MM.1S (cell line): ENCODE measurements around the gene UTP18.

ENCODE experiments used
- DNase-seq: peaks from one replicate; pipeline ENCODE4 v3.0.0-alpha.2; 2015
- H2AFZ ChIP-seq: fragments of 300-600 bp; sonication (generic); 2 replicates; pipeline ENCODE4 v1.6.0; 2016; ENCODE audit warnings: antibody characterized with exemption, low read length
- H3F3A ChIP-seq: fragments of 300-600 bp; sonication (generic); 2 replicates; pipeline ENCODE4 v1.6.1; 2016; ENCODE audit warnings: mild to moderate bottlenecking, antibody characterized with exemption, low read length, moderate library complexity, mixed read lengths; ENCODE audit not compliant: insufficient read depth
- H3K27ac ChIP-seq: fragments of 300-600 bp; sonication (generic); 2 replicates; pipeline ENCODE4 v1.5.1; 2016; ENCODE audit warnings: mild to moderate bottlenecking, low read length
- H3K27me3 ChIP-seq: fragments of 300-600 bp; sonication (generic); replicated peaks from 2 replicates; pipeline ENCODE4 v1.6.0; 2016; ENCODE audit warnings: low read length; ENCODE audit not compliant: insufficient read depth
- H3K36me3 ChIP-seq: fragments of 300-600 bp; sonication (generic); replicated peaks from 2 replicates; pipeline ENCODE4 v1.6.1; 2016; ENCODE audit warnings: mild to moderate bottlenecking, low read length, mixed read lengths; ENCODE audit not compliant: insufficient read depth
- H3K4me1 ChIP-seq: fragments of 300-600 bp; sonication (generic); 2 replicates; pipeline ENCODE4 v1.6.1; 2016; ENCODE audit warnings: low read length, mixed read lengths
- H3K4me2 ChIP-seq: fragments of 300-600 bp; sonication (generic); 2 replicates; pipeline ENCODE4 v1.6.0; 2016; ENCODE audit warnings: low read depth, low read length
- H3K4me3 ChIP-seq: fragments of 300-600 bp; sonication (generic); 2 replicates; pipeline ENCODE4 v1.5.1; 2016; ENCODE audit warnings: low read length, mixed read lengths
- H3K79me2 ChIP-seq: fragments of 300-600 bp; sonication (generic); 2 replicates; pipeline ENCODE4 v1.6.1; 2016; ENCODE audit warnings: mixed run types, low read length, mixed read lengths
- H3K9ac ChIP-seq: fragments of 300-600 bp; sonication (generic); 2 replicates; pipeline ENCODE4 v1.6.1; 2016; ENCODE audit warnings: low read length, mixed read lengths
- H3K9me2 ChIP-seq: fragments of 300-600 bp; sonication (generic); replicated peaks from 2 replicates; pipeline ENCODE4 v1.6.1; 2016; ENCODE audit warnings: mild to moderate bottlenecking, low read length, mixed read lengths; ENCODE audit not compliant: insufficient read depth
- H3K9me3 ChIP-seq: fragments of 300-600 bp; sonication (generic); replicated peaks from 2 replicates; pipeline ENCODE4 v1.6.1; 2016; ENCODE audit warnings: mild to moderate bottlenecking, low read length, mixed read lengths; ENCODE audit not compliant: insufficient read depth
- H4K20me1 ChIP-seq: fragments of 300-600 bp; sonication (generic); 2 replicates; pipeline ENCODE4 v1.6.1; 2016; ENCODE audit warnings: mild to moderate bottlenecking, low read length, moderate library complexity, mixed read lengths; ENCODE audit not compliant: insufficient read depth
- CTCF ChIP-seq: fragments of 300-600 bp; sonication (generic); IDR thresholded peaks from 2 replicates; pipeline ENCODE4 v1.5.1; 2016; ENCODE audit warnings: antibody characterized with exemption, low read length, mixed read lengths
- EZH2 ChIP-seq: fragments of 300-600 bp; sonication (generic); optimal IDR thresholded peaks from 2 replicates; pipeline ENCODE3; 2017; ENCODE audit warnings: low read depth, mild to moderate bottlenecking, antibody characterized with exemption, low read length, mixed read lengths
- EZH2phosphoT487 ChIP-seq: fragments of 300-600 bp; sonication (generic); IDR thresholded peaks from 2 replicates; pipeline ENCODE4 v1.6.1; 2018; ENCODE audit warnings: antibody characterized with exemption, low read length

UTP18 gene

DNA sequence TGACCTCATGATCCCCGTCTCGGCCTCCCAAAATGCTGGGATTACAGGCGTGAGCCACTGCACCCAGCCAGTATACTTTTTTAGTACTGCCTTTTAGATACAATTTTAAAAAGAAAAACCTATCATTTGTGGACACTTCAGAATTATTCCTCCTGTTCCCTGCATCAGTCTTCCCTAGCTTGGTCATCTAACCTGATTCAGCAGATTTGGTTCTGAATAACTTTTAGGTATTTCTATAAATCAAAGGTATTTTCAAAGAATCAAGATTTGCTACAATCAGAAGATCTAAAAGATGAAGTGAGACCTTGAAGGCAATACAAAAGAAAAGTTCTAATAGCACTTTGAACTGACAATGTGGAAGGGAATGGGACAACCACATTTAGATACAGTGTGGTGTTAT is 30.5 kb upstream of the UTP18 start:
- DNase-seq = no peak
- no peaks in the 10 kb centered on the region for H4K20me1 ChIP-seq
- H3K9me3 ChIP-seq = no peaks in the 10 kb centered on the region
- no peak overlapping the region for H2AFZ ChIP-seq
- peaks cover 61% of the 10 kb centered on the region for H3K79me2 ChIP-seq
- H3K4me2 ChIP-seq = no peak overlapping the region
- H3K36me3 ChIP-seq = no peaks in the 10 kb centered on the region
- no peak for TF ChIP-seq EZH2
- H3K9ac ChIP-seq = no peak overlapping the region
- no peaks in the 10 kb centered on the region for H3K27me3 ChIP-seq
- H3F3A ChIP-seq = no peaks in the 10 kb centered on the region; the same call in 1 of the 2 replicates
- peaks cover 3% of the 10 kb centered on the region for H3K4me1 ChIP-seq
- no peak overlapping the region for H3K27ac ChIP-seq
- H3K9me2 ChIP-seq = no peaks in the 10 kb centered on the region
- H3K4me3 ChIP-seq = no peak overlapping the region

DNA sequence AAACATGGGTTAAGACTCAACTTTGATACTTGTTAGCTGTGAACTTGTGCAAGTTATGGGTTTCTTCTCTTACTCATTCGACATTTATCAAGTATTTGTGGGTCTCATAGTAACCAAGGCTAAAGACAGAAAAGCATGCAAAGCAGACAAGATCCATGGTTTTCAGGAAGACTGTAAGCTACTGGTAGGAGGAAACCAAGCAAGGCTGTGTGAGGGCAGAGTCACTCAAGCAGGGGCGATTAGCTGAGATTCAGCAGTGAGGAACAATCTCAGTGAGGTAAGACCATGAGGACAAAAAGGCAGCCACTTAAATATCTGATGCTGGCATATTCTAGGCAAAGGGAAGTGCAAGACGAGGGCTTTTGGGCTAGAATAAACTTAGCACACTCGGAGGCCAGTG is 30.0 kb upstream of the UTP18 start:
- Histone ChIP-seq H4K20me1 (no peaks in the 10 kb centered on the region), H3K27me3 (no peaks in the 10 kb centered on the region), H3K9ac (no peak overlapping the region), H3K9me3 (no peaks in the 10 kb centered on the region), H3K4me2 (no peak overlapping the region), H3K79me2 (peaks cover 66% of the 10 kb centered on the region), H3K27ac (no peak overlapping the region), H2AFZ (no peak overlapping the region), H3K4me3 (no peak overlapping the region), H3K9me2 (no peaks in the 10 kb centered on the region), H3K36me3 (no peaks in the 10 kb centered on the region), H3K4me1 (no peaks in the 10 kb centered on the region), H3F3A (no peaks in the 10 kb centered on the region)
- DNase-seq = no peak
- TF ChIP-seq CTCF (no peak), EZH2 (no peak), EZH2phosphoT487 (no peak)

DNA sequence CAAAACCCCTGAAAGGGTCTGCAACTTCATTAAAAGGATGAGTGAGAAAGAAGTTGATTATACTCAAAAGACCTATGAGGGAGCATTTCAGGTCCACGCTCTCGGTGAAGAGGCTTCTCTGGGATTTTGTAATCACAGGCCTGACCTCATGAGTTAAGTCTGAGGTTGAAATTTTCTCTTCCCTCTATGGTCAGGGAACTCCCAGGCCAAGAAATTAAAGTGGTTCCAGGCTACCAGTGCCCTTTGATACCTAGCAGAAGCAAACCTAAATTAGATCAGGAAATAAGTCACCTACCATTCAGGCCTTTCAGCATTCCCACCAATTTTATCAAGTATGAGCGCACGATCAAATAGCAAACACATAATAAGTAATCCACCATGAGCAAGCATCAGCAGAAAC is 28.3 kb upstream of the UTP18 start:
- Histone ChIP-seq H3K27ac (no peak overlapping the region), H3K9me3 (no peaks in the 10 kb centered on the region), H3K9ac (no peak overlapping the region), H3F3A (no peaks in the 10 kb centered on the region), H3K4me1 (no peaks in the 10 kb centered on the region), H3K36me3 (no peaks in the 10 kb centered on the region), H3K9me2 (no peaks in the 10 kb centered on the region), H3K4me3 (no peak overlapping the region), H4K20me1 (no peaks in the 10 kb centered on the region), H3K79me2 (peaks cover 73% of the 10 kb centered on the region), H3K4me2 (no peak overlapping the region), H3K27me3 (no peaks in the 10 kb centered on the region), H2AFZ (no peak overlapping the region)
- TF ChIP-seq EZH2 = no peak
- no peak for TF ChIP-seq EZH2phosphoT487
- TF ChIP-seq CTCF = no peak
- DNase-seq = no peak

- H3K36me3 ChIP-seq = no peaks in the 10 kb centered on the region
- no peaks in the 10 kb centered on the region for H3K9me3 ChIP-seq
- H3K27ac ChIP-seq = no peak overlapping the region
- no peak overlapping the region for H3K4me3 ChIP-seq
- no peak overlapping the region for H2AFZ ChIP-seq
- H3K9ac ChIP-seq = no peak overlapping the region
- no peaks in the 10 kb centered on the region for H3K4me1 ChIP-seq
- no peaks in the 10 kb centered on the region for H4K20me1 ChIP-seq
- H3K27me3 ChIP-seq = no peaks in the 10 kb centered on the region
- H3K9me2 ChIP-seq = no peaks in the 10 kb centered on the region
- DNase-seq = no peak
- H3K79me2 ChIP-seq = peaks cover 76% of the 10 kb centered on the region
- no peaks in the 10 kb centered on the region for H3F3A ChIP-seq
- no peak for TF ChIP-seq CTCF
- no peak for TF ChIP-seq EZH2phosphoT487
- no peak for TF ChIP-seq EZH2
- no peak overlapping the region for H3K4me2 ChIP-seq
These were observed 26.2 kb upstream of the UTP18 start for GRCh38 chr17:51234162-51234561.
